CMK (cell line): Measurements from ENCODE around the gene RAB11FIP5.
"Not testable (repeated sequence)": the region's sequence is repeated elsewhere in the genome, so short reads cannot be mapped to it uniquely, and the experiment has no call there.

Source experiments
- DNase-seq: peaks from one replicate; pipeline ENCODE4 v3.0.0-alpha.2; 2010; ENCODE audit warnings: low read depth

RAB11FIP5 gene

GRCh38 chr2:73069855-73070642 is 42.7 kb downstream of the RAB11FIP5 start:
- DNase-seq: no peak

DNA sequence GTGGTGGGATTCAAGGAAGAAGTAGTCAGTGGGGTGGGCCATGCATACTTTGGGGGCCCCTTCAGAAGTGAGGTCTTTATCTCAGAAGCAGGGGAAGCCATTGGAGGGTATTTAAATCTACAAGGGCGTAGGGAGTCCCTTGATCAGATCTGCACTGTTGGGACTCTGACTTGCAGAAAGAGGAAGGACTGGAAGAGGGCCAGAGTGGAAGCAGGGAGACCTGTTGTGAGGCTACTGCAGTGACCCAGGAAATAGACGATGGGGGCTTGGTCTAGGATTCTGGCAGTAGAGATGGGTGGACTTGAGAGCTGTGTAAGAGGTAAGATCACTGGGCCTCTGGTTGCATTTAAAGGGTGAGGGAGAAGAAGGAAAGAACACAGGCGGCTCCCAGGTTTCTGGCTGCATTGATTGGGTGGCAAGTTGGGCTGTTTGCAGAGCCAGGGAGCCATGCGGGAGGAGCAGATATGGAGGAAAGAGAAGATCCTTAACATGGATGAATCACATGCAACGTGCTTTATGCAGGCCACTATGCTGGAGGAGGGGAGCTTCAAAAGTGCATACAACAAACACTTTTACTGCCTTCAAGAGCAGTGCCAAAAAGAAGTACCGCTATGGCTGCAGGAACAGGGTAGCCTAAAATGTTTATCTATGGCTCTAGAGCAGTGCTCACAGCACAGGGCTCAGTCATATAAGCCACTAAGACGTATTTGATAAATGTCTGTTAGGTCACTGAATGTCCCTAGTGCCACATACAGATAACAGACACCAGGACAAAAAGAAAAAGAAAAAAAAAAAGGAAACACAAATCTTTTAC is 43.5 kb downstream of the RAB11FIP5 start:
- no peak for DNase-seq

GRCh38 chr2:73068147-73068546 is 44.6 kb downstream of the RAB11FIP5 start:
- no peak for DNase-seq

DNA sequence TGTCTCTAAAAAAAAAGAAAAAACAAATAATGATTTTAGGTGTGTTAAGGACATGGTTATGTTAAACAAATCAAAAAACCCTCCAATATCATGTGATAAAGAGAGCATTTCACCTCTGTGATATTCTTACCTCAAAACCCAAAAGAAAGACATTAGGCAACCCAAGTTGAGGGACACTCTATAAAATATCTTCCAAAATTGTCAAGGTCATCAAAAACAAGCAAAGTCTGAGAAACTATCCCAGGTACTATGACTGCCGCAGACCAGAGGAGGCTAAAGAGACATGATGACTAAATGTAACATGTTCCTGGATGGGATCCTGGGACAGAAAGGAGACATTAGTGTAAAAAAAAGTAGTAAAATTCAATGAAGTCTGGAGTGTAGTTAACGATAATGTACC is 45.7 kb downstream of the RAB11FIP5 start:
- DNase-seq: no peak

- DNase-seq: not testable (repeated sequence)
Measured at GRCh38 chr2:73065070-73065469, 47.7 kb downstream of the RAB11FIP5 start.

DNA sequence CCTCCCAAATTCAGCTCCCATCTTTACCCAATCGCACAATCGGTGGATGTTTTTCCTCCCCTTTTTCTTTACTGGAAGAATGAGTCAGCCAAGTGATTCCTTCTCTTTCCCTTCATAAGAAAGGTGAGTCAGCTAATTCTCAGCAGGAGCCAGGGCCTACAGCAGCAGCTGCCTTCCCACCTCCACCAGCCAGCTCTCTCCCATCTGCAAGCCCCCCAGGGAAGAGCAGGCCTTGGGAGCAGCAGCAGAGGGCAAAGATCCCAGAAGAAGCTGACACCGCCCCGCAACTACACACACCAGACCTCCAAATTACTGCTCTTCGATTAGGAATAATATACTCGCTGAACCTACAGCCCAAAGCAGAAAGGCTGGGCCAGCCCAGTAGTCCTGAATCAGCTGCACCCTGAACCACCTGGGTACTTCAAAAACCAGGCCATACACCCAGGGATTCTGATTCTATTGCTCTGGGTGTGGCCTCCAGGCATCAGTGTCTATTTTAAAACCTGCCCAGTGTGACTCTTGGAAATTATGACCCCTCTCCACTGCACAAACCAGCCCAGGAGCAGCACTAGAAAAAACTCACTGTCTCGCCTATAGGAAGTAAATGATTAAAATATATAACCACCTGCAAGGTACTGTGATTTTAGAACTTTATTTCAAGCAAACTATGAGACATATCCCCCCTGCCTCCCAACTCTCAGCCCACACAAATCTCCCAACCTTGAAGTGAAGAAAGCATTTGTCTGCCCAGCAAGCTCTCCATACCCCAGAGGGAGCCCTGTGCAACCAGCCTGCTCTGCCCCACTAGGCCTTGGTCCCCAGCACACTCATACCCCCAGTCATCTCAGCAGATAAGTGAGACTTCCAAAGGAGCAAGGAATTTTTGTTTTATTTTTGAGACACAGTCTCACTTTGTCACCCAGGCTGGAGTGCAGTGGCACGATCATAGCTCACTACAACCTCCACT is 48.6 kb downstream of the RAB11FIP5 start:
- no peak for DNase-seq

GRCh38 chr2:73063472-73063871 is 49.3 kb downstream of the RAB11FIP5 start:
- DNase-seq: no peak

DNA sequence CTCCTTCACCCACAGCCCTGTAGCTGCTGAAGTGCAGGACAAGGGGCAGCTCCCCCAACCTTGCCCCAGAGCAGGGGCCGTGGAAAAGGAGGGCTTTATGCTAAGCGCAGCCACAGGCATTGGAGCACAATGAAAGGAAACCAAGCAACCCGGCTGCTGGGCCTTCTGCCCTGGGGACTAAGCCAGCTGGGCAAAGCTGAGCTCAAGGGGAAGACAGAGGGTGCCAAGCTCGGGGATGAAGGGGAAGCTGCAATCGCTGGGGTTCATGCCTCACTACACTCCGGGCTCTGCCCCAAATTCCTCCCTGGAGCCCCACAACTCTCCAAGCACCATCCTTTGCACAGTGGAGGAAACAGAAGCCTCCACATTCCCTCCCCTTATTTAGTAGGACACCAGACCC is 53.6 kb downstream of the RAB11FIP5 start:
- no peak for DNase-seq

DNA sequence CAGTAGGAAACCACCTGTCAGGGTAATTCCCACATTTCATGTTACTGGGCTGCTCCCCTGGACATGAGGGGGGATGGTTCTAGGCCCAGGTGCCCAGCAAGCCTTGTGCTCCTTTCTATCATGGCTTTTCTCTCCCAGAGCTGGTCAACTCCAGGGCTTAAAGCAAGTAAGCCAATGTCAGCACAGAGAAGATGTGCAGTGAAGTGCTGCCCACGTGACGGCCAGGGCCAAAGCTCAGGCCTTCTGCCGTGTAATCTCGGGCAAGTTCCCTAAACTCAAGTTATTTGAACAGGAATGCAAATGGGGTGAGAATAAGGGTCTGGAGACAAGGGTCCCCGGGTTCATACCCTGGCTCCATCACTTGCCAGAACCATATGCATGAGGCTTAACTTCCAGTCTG is 57.8 kb downstream of the RAB11FIP5 start:
- DNase-seq: no peak

GRCh38 chr2:73053316-73054114 is 59.2 kb downstream of the RAB11FIP5 start:
- no peak for DNase-seq

DNA sequence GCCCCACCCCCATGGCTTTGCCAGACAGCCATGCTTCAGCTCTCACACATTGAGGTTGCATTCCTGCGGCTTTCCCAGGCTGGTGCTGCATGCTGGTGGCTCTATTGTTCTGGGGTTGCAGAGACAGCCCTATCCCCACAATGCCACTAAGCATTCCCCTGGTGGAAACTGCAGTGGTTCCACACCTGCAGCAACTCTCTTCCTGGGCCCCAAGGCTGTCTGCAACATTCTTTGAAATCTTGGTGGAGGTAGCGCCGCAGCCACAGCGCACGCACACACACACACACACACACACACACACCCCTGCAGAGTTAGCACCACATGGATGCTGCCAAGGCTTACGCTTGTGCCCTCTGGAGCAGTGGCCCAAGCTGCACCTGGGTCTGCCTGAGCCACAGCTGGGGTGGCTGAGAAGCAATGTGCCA is 62.6 kb downstream of the RAB11FIP5 start:
- DNase-seq: no peak

DNA sequence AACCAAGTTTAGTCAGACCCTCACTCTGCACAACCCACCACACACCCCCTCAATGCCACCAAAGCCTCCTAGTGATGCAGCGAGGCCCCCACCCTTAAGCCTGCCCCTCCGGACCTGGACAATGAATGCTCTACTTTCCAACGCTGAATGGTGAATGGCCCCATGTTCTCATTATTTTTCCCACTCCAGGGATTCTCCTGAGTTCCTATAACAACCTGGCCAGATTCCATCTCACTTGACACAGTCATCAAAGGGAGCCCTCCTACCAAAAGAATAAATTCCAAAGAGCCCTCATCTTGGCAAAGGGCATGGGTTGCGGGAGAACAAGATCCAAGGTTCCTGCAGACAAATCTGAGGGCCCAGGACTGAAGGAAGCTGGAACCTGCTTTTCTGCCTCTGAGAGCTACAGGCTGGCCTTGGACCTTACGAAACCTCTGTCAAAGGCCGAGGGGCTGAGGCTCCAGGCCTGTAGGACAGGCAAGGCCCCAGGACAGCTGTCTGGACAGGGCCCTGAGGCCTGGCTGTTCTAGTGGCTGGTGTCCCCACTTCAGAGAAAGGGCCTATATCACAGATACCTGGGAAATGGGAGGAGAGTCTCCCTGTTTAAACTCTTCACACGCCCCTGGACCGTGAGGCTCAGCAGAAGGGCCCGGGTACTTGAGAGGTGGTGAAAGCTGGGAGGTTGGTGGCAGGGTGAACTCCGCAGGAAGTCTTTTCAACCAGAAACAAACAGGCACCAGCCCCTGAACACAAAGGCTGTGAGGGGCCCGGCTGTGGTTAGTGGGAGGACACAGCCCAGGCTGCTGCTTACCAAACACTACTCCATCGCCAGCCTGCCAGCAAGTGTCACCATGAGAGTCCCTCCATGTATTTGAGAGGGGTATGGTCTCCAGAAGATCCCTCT is 68.6 kb downstream of the RAB11FIP5 start:
- DNase-seq: no peak

GRCh38 chr2:73043276-73043675 is 69.5 kb downstream of the RAB11FIP5 start:
- no peak for DNase-seq

GRCh38 chr2:73037947-73038585 is 74.7 kb downstream of the RAB11FIP5 start:
- DNase-seq: no peak

GRCh38 chr2:73036766-73037165 is 76.0 kb downstream of the RAB11FIP5 start:
- DNase-seq: no peak

DNA sequence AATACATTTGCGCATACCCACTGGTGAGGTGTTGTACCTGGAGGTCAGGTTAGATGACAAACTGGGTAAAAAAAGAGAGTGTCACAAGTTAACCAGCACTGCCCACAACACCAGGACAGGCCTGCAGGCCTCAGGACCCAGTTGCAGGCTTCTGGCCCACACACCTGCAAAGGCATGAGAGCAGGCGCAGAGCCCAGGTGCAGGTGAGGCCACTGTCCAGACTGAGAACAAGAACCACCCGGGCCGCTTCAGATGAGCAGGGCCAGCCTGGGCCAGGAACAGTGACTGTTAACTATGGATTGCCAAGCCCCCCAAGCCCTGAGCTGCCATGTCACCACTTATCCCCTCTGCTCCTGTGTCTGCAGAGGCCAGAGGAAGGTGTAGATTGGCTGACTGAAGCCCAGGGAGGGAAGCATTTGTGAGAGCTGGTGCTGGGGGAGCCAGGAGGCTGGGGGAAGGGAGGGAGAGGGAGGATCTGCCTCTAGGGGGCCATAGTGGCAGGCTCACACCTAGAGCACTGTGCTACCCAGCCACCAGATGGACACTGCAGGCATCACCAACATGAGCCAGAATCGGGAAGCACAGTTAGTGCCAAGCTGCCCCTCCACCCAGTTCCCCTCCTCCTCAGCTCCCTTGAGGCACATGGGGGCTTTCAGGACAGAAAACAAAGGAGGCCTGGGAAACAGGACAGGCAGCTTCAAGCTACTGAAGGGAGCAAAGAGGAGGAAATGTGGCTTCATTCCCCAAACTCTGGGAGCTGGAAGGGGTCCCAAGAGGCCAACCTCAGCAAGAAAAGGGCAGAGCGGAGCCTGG is 76.6 kb downstream of the RAB11FIP5 start:
- no peak for DNase-seq

- no peak for DNase-seq
Measured at GRCh38 chr2:73034661-73035375, 77.9 kb downstream of the RAB11FIP5 start.

GRCh38 chr2:73033766-73034381 is 78.9 kb downstream of the RAB11FIP5 start:
- no peak for DNase-seq
